GM18498 (cell line): ENCODE data around the gene BRIP1.
A peak's percentile ranks its signal among the peaks of the same experiment; 100 is the strongest.
"Not testable (repeated sequence)": the region's sequence is repeated elsewhere in the genome, so short reads cannot be mapped to it uniquely, and the experiment has no call there.

Experiments used
- ATAC-seq: cut with Tn5 transposase; IDR thresholded peaks from one replicate; pipeline ENCODE4 v1.9.1; 2021; ENCODE audit warnings: mild to moderate bottlenecking, moderate library complexity; ENCODE audit not compliant: unreplicated experiment

The BRIP1 gene

DNA sequence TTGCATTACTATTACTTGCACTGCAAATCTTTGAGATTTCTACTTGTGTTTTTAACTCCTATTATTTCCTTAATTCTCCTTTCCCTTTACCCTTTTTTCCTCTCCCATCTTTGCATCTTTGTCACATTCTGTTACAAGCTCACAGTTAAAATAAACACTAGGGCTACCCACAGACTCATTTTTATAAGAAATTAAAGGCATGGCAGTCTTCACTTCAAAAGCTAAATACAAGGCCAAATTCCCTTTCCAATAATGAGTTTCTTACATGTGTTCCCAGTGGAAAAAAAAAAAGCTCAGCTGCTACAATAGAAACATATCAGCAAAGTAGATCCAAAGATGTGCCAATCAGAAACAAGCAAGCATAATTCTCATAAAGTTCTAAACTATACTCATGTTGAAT, 3.7 kb upstream of the BRIP1 start:
- ATAC-seq = no peak

DNA sequence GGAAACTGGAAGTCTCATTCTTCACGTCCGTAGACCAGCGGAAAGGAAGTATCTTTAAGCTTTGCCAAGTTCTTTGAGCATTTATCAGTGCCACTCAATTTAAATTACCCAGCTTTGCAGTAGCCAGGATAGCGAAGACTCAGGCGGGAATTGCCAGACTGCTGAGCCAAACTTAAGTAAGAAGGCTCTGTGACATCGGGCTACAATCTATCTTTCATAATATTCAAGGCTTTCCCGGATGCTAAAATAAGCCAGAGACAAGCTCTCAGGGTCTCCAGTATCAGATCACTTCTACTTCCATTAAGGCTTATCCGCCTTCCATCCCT, 436 bp upstream of the BRIP1 start:
- ATAC-seq = peak; percentile 22

DNA sequence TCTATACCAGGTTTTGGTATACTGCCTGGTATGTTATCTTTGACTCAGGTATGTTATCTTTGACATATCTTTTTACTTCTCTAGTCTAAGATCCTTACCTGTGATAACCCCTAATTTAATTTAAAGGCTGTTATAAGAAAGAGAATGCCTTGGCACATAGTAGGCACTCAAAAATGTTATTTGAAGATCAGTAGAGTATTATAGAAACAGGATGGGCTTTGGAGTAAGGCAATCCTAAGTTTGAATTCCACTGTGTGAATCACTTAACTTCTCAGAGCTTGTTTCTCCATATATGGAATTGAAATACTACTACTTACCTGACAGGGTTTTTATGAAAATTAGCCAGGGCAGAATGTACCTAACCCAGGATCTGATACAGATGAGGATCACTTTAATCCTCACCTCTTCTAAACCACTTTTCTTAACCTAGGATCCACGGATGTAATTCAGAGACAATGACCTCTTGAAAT, 1.2 kb downstream of the BRIP1 start:
- ATAC-seq = no peak

DNA sequence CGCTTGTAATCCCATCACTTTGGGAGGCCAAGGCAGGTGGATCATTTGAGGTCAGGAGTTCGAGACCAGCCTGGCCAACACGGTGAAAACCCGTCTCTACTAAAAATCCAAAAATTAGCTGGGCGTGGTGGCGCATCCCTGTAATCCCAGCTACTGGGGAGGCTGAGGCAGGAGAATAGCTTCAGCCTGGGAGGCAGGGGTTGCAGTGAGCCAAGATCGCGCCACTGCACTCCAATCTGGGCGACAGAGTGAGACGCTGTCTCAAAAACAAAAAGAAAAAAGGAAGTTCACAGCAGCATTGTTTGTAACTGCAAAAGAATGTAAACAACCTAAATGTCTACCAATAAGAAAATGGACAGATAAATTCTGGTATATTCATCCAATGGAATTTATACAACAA, 2.9 kb downstream of the BRIP1 start:
- ATAC-seq = not testable (repeated sequence)

DNA sequence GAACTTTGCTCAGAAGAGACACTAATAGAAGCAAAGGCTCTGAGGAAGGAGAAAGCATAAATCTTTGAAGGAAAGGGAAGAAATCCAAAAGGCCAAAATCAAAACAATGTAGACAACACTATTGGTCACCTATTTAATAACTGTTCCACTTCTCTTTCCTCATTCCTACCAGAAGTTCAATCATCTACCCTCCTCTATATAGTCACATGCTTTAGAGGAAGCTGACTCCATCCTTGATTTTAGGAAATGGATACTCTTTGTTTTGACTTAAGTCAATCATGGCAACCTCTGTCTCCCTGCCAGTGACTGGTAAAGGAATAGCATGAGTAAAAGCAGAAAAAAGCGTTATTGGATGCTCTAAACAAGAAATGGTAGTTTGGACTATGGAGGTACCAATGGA, 7.3 kb downstream of the BRIP1 start:
- no peak for ATAC-seq

DNA sequence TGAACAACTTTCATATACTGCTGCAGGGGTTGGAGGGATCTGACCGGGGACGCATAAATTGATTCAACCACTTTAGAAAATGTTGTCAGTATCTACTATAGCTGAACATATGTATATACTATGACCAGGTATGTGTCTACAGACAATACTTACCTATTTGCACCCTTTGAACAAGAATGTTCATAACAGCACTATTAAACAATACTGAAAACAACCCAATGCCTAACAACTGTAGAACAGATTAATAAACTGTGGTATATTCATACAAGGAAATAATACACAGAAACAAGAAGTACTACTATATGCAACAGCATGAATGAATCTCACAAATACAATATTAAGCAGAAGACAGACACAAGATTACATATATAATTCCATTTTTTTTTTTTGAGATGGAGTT, 10.5 kb downstream of the BRIP1 start:
- no peak for ATAC-seq

DNA sequence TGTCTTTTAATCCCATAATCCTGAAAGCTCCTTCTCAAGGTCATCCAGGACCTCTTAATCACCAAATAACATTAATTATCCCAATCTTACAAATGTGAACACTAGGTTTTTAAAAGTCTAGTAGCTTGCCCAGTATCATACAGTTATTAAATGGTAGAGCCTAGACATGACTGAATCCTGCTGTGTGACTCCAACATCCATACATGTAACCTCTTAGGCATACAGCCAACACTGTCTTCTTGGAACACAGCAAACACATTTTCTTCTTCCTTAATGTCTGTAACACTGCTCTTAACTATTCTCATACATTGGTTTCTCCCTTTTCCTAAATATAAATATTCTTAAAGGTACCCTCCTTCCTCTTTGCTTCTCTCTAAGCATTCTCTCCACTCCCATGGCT, 13.7 kb downstream of the BRIP1 start:
- ATAC-seq = no peak

DNA sequence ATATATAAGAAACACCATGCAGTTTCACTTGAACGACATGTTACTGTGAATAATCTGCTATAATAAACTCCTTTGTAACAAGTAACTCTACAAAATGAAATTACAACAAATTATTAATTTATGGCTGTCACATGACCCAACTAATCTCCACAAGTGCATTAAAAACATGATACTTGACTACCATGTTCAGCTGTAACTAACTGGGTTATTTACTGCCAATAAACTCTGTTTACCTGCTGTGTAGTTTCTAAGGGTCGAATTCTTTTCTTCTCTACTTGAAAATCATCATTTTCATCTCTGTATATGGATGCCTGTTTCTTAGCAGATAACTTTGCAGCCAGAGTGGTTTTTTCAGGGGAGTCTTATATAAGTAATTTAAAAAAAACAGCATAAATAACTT, 14.4 kb downstream of the BRIP1 start:
- ATAC-seq = no peak

DNA sequence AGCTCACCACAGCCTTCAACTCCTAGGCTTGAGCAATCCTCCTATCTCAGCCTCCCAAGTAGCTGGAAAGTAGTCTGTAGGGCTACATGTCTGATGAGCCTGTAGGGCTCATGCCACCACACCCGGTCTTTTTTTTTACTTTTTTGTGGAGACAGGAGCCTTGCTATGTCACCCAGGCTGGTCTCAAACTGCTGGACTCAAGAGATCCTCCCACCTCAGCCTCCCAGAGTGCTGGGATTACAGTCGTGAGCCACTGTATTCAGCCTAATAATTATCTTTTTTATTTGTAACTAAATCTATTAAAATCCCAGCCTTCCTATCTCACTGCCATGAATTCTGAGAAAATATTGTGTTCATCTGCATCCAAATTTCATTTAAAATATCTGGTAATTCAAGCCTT, 15.1 kb downstream of the BRIP1 start:
- ATAC-seq = no peak

DNA sequence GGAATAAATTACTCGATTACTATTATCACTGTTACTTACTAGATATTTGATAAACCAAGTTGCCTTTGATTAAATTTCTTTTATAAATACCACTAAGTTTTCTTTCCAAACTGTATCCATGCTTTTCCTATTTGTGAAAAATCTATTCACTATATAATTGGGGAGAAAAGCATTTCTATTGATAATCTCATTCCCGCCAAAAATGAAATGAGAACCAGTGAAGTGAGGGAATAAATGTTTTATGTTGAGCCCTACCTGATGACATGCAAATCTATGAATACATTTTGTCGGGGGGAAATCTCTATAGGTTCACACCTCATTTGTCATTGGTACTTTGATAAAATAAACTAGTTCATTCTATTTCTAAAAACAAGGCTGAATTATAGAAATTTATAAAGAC, 15.7 kb downstream of the BRIP1 start:
- no peak for ATAC-seq

DNA sequence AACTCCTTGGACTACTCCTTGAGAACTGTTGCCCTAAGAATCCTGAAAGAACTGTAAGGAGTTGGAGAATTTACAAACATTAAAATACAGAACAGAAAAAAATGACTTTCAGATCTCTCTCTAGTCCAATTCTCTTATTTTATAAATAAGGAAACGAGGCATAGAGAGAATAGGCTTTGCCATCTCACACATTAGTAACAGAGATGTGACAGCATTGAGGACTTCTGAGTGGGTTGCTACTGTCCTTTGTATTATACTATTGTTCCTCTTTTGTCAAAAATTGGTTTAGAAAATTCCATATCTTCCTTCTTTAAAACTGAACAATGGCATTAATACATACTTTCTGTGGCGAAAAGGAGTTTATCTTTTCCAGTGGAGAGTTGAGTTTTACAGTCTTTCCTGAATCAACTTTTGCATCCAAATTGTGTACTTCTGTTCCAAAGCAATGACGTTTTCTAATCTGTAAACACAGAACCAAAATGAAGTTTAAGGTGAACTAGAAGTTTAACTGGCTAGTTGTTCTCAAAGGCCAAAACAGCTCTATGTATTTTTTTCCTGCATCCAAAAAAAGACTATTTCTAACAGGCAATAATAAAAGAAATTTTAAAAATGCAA, 16.5 kb downstream of the BRIP1 start:
- no peak for ATAC-seq

DNA sequence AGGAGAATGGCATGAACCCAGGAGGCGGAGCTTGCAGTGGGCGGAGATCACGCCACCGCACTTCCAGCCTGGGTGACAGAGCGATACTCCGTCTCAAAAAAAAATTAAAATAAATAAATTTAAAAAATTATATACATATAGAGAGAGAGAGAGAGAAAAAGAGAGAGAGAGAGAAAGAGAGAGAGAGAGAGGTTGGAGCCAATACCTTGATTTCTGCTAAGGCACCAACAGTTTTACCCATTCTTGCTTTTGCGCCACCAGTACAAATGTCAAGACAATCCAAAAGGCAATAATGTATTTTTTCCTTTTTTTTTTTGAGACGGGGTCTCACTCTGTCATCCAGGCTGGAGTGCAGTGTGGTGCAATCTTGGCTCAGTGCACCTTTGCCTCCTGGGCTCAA, 17.2 kb downstream of the BRIP1 start:
- no peak for ATAC-seq

DNA sequence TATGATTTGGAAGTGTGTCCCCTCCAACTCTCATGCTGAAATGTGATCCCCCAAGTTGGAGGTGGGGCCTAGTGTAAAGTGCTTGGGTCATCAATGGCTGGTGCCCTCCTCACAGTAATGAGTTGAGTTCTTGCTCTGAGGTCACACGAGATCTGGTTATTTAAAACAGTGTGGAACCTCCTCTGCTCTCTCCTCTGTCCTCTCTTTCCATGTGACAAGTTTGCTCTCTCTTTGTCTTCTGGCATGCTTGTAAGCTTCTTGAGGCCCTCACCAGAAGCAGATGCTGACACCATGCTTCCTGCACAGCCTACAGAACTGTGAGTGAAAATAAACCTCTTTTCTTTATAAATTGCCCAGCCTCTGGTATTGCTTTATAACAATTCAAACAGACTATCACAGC, 19.9 kb downstream of the BRIP1 start:
- ATAC-seq = no peak

DNA sequence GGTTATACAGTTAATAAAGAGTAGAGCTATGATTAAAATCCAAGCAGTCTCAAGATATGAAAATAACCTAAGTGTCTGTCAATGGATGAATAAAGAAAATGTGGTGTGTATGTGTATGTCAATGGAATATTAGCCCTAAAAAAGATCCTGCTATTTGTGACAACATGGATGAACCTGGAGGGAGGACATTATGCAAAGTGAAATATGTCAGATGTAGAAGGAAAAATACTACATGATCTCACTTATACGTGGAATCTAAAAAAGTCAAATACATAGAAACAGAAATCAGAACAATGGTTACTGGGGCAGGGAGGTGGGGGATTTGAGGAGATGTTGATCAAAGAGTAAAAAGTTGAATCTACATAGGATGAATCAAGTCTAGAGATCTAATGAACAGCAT, 20.4 kb downstream of the BRIP1 start:
- ATAC-seq = no peak

DNA sequence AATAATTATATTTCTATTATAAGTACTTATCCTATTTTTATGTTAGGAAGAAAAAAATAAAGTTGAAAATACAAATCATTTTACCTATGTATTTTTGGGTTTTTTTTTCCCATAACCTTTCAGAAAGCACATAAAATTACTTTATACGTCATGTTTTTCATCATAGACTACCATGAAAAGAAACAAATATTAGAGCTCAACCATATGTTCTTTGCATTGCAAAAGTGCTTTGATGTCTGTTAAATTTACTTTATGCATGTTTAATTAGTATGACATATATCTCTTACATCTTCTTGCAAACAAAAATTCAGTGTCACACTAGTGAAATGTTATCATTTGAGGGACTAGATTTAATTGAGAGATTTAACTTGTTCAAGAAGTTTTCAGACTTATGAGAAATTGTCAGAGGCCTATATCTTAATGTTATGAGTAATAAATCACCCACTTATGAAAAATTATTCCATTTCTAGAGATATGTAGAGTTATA, 24.0 kb downstream of the BRIP1 start:
- no peak for ATAC-seq

DNA sequence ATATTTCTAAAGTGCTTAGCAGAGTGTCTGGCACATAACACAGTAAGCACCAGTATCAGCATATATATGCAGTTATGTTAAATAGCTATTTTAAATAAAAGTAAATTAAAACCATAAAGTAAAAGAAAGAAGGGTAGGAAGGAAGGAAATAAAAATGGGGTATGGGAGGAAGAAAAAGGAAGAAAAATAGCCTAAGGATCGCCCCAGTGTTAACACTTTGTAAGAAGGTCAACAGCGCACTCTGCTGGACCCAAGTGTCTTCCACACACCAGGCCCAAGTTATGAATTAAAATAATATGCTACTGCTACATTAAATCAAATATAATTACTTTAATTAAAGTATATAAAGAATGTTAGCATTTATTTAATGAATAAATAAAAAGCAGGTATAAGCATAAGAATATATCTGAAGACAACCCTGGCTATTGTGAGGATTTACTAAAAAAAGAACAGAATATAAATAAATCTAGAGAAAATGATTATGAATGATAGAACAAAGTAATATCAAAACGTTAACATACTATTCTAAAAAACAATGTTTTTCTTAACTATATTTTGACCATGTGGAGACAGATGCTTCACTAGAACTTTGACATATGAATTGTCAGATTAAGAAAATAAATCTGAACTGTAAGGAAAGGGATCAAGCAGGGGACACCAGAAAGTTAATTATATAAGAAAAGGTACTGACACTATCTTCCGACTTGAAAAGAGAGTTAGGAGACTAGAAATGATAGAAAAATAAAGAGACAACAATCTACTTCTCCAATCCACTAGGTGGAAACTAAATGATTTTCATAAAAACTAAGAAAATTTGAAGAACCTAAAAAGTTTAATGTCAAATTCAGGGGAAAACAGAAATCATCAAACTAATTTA, 25.9 kb downstream of the BRIP1 start:
- ATAC-seq = no peak

DNA sequence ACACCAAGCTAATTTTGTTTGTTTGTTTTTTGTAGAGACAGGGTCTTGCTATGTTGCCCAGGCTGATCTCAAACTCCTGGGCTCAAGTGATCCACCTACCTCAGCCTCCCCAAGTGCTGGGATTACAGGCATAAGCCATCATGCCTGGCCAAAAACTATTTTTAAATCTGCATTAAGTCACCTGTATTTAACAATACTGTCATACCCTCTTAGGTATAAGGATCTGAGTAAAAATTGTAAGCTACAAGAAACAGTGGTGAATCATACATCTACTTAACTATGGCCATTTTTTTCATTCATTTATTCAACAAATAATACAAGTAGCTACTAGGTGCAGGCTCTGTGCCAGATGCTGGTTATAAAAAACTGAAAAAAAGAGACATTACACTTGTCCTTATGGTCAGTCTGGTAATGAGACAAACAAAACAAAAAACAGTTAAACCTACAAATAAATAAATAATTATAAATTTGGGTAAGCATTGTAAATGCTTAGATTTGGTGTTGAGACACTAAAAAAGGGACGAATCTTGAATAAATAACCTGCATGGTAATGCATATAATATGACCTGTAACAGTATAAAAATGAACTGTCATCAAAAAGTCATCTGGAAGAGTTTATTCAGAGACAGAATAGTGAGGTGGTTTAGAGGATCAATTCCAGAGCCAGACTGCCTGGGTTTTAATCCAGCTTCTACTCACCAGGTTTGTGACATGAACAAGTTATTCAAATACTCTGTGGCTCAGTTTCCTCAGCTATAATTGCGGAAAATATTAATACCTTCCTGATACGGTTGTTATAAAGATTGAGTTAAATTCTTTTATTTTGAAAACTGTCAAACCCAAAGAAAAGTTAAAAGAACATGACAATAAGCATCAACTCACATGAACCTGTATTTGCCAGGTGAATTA, 26.8 kb downstream of the BRIP1 start:
- ATAC-seq = no peak

DNA sequence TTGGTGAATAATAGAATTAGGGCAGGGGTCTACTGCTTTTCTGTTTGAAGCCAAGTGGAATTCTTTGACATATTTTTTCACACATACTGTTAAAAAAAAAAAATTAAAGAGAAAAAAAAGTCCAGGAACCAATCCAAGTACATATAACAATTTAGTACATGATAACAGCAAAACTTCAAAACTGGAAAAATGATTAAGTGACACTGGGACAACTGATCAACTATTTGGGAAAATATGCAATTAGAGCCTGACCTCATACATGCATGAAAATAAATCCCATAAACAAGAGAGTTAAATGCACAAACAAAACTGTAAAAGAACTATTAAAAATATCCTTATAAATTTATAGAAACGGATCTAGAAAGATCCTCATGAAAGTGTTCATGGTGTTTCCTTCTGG, 27.7 kb downstream of the BRIP1 start:
- no peak for ATAC-seq

DNA sequence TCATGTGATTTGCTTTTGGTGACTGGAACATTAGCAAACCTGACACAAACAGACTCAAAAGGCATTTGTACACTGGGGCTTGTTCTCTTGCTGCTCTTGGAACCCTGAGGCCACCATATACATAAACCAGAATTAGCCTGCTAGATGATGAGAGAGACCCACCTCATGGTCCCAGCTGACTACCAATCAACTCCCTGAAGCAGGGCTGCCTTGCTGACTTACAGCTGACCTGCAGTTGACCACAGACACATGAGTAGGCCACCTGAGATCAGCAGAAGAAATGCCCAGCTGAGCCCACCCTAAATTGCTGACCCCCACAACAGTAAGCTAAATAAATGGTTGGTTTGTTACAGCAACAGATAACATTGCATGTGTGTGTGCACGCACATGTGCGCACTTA, 28.7 kb downstream of the BRIP1 start:
- ATAC-seq = no peak

DNA sequence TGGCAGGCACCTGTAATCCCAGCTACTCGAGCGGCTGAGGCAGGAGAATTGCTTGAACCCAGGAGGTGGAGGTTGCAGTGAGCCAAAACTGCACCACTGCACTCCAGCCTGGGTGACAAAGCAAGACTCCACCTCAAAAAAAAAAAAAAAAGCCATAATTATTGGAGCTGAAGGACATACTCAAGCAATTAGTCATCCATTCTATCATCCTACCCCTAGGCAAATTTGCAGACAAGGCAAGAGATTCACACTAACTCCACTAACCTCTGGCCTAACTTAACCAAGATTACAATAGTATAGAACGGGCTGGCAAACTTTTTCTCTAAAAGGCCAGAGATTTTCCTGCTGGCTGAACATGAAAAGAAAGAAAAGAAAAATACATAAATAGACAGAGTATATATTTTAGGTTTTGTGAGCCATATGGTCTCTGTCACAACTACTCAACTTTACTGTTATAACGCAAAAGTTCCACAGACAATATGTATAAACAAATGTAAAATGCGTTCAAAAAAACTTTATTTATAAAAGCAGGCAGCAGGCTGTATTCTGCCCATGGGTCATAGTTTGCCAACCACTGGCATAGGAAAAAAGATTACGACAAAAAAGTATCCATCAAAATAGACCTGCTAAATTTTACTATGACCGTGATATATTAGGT, 29.7 kb downstream of the BRIP1 start:
- no peak for ATAC-seq

DNA sequence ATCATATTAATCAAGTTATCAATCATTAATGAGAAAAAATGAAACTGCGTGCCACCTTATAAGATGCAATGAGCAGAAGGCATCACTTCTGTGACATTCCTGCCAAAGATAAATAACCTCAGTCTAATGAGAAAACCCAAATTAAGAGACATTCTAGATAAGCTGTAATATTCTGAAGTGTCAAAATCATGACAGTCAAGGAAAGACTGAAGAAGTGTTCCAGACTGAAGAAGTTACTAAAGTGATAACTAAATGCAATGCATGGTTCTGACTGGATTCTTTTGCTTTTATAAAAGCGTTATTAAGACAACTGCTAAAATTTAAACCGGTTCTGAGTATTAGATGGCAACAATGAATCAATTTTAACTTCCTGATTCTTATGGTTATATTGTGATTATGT, 30.9 kb downstream of the BRIP1 start:
- no peak for ATAC-seq
